Pons (tissue), 1 donor: Measurements from ENCODE around the gene MSH3.
"Not testable (repeated sequence)": the region's sequence is repeated elsewhere in the genome, so short reads cannot be mapped to it uniquely, and the experiment has no call there.

ENCODE experiments used
- DNase-seq: peaks from one replicate; pipeline ENCODE4 v3.0.0-alpha.2; 2016; ENCODE audit warnings: low spot score

The MSH3 gene

DNA sequence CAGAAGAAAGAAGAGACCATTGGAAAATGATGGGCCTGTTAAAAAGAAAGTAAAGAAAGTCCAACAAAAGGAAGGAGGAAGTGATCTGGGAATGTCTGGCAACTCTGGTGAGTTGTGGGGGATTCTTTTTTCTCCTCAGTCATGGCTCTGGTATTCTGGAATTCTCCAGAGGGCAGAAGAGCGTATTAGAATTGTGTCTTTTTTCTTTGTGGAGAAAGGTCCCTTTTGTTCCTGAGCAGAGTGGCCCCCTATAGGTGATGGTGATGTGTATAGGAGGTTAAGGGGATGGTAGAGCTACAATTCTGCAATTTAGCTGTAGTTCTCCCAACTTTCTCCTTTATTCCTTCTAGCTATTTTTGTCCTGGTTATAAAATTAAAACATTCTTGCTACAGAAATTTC lies 2.0 kb downstream of the MSH3 start:
- DNase-seq: no peak

GRCh38 chr5:80659106-80659505 lies 4.7 kb downstream of the MSH3 start:
- DNase-seq: no peak

DNA sequence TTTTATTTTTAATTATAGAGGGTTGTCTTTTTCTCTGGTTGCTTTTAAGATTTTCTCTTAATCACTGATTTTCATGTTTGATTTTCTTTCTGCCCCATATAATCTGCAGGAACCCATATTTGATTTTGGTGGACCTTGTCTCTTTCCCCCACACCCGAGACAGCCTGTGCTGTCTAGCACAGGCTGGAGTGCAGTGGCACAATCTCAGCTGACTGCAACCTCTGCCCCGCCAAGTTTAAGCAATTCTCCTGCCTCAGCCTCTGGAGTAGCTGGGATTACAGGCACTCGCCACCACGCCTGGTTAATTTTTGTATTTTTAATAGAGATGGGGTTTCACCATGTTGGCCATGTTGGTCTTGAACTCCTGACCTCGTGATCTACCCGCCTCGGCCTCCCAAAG lies 6.2 kb downstream of the MSH3 start:
- not testable (repeated sequence) for DNase-seq

GRCh38 chr5:80662108-80662507 lies 7.7 kb downstream of the MSH3 start:
- no peak for DNase-seq

DNA sequence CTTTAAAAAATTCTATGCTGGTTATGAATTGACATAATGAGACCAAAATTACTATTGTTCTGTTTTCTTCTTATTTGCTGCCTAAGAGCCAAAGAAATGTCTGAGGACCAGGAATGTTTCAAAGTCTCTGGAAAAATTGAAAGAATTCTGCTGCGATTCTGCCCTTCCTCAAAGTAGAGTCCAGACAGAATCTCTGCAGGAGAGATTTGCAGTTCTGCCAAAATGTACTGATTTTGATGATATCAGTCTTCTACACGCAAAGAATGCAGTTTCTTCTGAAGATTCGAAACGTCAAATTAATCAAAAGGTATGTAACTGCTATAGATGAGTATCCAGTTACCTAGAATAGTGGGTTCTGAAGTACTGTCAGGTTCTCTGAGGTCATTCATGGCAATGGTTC lies 10.6 kb downstream of the MSH3 start:
- DNase-seq: no peak

DNA sequence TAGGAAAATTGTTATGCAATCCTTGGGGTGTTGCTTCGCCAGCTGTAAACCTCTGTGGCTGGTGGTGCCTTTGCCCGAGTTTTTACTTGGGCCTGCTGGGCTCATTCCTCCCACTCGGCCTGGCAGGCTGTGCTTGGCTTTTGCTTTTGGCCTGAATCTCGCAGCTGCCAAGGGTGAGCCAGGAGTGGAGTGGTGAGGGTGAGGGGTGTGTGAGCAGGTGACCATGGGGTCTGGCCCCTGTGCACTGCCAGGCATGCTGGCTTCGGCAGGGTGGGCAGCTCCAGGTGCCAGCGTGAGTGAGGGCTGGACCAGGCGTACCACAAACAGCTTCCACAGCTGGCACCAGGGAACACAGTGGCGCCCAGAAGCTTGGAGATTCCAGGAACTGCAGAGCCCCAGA lies 12.9 kb downstream of the MSH3 start:
- DNase-seq: no peak

GRCh38 chr5:80668016-80668969 lies 13.8 kb downstream of the MSH3 start:
- no peak for DNase-seq

GRCh38 chr5:80672140-80672736 lies 17.8 kb downstream of the MSH3 start:
- DNase-seq: peak; percentile 86

GRCh38 chr5:80676706-80677105 lies 22.3 kb downstream of the MSH3 start:
- no peak for DNase-seq

GRCh38 chr5:80686757-80687156 lies 32.3 kb downstream of the MSH3 start:
- peak; percentile 49 for DNase-seq

DNA sequence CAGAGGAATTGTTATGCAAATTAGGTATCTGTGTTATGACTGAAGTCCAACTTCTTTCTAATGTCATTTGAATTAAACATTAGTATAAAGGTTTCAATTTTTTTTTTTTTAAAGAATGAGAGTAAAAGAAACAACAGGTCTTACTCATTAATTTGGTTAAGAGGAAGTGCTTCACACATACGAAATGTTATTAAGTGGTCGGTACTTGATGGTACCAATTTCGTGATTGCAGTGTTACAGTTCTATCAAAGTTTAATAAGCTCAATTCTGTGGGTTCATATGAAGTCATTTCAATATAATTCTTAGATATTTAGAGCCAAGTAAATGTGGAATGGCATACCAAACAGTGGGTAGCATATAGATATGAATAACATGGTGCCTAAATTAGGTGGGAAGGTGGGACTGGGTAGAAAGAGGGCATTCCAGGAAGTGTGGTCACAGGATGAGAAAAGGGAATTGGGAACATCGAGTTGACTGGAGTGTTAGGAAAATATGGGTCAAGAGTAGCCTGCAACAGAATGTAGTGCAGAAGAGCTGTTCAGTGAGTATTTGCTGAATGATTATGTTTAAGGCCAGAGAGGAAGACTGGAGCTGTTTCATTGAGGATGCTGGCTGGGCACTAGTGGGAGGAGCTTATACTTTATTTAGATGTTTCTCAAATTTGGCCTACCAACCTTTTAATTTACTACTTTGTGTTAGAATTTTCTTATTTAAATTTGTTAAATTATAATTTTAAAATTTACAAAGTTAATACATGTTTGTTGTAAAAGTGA lies 34.4 kb downstream of the MSH3 start:
- no peak for DNase-seq

GRCh38 chr5:80689627-80690026 lies 35.2 kb downstream of the MSH3 start:
- no peak for DNase-seq

- DNase-seq: no peak
These were observed 41.2 kb downstream of the MSH3 start for GRCh38 chr5:80695666-80696065.

- DNase-seq: no peak
These were observed 42.0 kb downstream of the MSH3 start for GRCh38 chr5:80696450-80696849.

GRCh38 chr5:80697100-80697499 lies 42.6 kb downstream of the MSH3 start:
- no peak for DNase-seq

- DNase-seq: no peak
These were observed 43.9 kb downstream of the MSH3 start for GRCh38 chr5:80698369-80698768.

GRCh38 chr5:80701597-80701996 lies 47.1 kb downstream of the MSH3 start:
- DNase-seq: no peak

DNA sequence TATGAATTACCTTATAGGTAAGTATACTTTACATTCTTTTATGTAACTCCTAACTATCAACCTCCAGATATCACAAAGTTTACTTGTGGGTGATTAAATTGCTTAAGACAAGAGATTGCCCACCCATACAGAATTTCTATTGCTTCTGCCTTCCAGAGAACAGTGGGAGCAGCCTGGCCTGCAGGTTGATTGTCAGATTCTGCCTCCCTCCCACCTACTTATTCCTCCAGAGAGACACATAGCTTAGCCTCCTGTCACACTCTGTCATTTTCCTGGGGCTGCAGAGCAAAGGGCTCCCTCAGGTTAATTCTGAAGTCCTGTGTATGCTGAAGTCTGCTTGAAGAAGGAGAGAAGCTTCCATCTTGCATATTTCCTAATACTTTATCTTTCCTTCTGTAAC lies 48.8 kb downstream of the MSH3 start:
- DNase-seq: no peak

GRCh38 chr5:80703747-80704146 lies 49.3 kb downstream of the MSH3 start:
- no peak for DNase-seq

- no peak for DNase-seq
These were observed 49.8 kb downstream of the MSH3 start for GRCh38 chr5:80704221-80704620.

- no peak for DNase-seq
These were observed 50.8 kb downstream of the MSH3 start for GRCh38 chr5:80705216-80705769.

GRCh38 chr5:80705801-80706200 lies 51.3 kb downstream of the MSH3 start:
- no peak for DNase-seq
